GM23338 (cell line): ENCODE results near the gene RIMS3.

Experiments
- CREB1 ChIP-seq: fragments of 250-450 bp; sonication (Bioruptor Pico); IDR thresholded peaks from 2 replicates; pipeline ENCODE4 v1.5.0; 2020; ENCODE audit warnings: low read depth, mild to moderate bottlenecking, moderate library complexity
- EZH2 ChIP-seq: fragments of 200-600 bp; sonication (generic); IDR thresholded peaks from one replicate; pipeline ENCODE4 v1.8.0; 2017; ENCODE audit warnings: antibody characterized with exemption, mild to moderate bottlenecking, low read depth; ENCODE audit not compliant: unreplicated experiment
- EZH2phosphoT487 ChIP-seq: fragments of 200-600 bp; sonication (generic); IDR thresholded peaks from one replicate; pipeline ENCODE4 v1.8.1; 2018; ENCODE audit warnings: antibody characterized with exemption; ENCODE audit not compliant: unreplicated experiment
- NANOG ChIP-seq: IDR thresholded peaks from 2 replicates; pipeline ENCODE4 v1.6.1; 2016; ENCODE audit warnings: antibody characterized with exemption, borderline replicate concordance
- POLR2AphosphoS5 ChIP-seq: IDR thresholded peaks from 2 replicates; pipeline ENCODE4 v1.6.1; 2016; ENCODE audit warnings: antibody characterized with exemption, low read depth
- TF ChIP-seq, protein P1 (sequence below), 2 experiments: fragments of 200-600 bp in 1 of 2; sonication (generic) in 1 of 2; conservative IDR thresholded peaks; 2 replicates each; pipeline versions ENCODE4 v1.5.1 to v1.6.1; 2016 to 2017; ENCODE audit warnings: antibody characterized with exemption in 2 of 2, low read depth in 2 of 2, mild to moderate bottlenecking in 2 of 2, moderate library complexity in 1 of 2
- TF ChIP-seq, protein P2 (sequence below): IDR thresholded peaks from one replicate; pipeline ENCODE4 v1.6.1; 2018; ENCODE audit warnings: antibody characterized with exemption; ENCODE audit not compliant: unreplicated experiment
- TF ChIP-seq, protein P3 (sequence below): IDR thresholded peaks from 2 replicates; pipeline ENCODE4 v1.6.1; 2016; ENCODE audit warnings: antibody characterized with exemption

DNA sequence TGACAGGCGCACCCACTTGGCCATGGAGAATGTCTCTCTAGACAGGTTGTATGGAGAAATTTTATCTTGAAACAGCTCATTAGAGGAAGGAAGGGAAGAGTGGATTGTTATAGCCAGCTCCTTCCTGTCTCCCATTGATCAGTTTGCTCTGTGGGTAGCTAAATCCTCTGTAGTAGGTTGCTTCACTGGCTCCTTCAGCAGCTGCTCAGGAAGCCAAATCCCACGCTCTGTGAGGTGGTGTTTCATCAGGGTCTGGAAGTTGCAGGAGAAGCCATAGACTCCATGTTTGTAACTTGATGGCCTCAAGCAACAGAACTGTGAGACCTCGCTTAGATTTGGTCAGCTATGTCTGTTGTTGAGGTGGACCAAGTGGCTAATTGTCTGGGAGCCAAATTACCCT, 19.2 kb upstream of the RIMS3 start:
- TF ChIP-seq POLR2AphosphoS5 (no peak), EZH2 (no peak), CREB1 (CRISPR knock-in tag) (no peak), EZH2phosphoT487 (no peak), NANOG (no peak)
- TF ChIP-seq, protein P1, sequence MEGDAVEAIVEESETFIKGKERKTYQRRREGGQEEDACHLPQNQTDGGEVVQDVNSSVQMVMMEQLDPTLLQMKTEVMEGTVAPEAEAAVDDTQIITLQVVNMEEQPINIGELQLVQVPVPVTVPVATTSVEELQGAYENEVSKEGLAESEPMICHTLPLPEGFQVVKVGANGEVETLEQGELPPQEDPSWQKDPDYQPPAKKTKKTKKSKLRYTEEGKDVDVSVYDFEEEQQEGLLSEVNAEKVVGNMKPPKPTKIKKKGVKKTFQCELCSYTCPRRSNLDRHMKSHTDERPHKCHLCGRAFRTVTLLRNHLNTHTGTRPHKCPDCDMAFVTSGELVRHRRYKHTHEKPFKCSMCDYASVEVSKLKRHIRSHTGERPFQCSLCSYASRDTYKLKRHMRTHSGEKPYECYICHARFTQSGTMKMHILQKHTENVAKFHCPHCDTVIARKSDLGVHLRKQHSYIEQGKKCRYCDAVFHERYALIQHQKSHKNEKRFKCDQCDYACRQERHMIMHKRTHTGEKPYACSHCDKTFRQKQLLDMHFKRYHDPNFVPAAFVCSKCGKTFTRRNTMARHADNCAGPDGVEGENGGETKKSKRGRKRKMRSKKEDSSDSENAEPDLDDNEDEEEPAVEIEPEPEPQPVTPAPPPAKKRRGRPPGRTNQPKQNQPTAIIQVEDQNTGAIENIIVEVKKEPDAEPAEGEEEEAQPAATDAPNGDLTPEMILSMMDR (conservative IDR thresholded peaks at IDR 0.05; ENCODE audit: low read depth in 2 of 2) = no peak
- TF ChIP-seq, protein P2, sequence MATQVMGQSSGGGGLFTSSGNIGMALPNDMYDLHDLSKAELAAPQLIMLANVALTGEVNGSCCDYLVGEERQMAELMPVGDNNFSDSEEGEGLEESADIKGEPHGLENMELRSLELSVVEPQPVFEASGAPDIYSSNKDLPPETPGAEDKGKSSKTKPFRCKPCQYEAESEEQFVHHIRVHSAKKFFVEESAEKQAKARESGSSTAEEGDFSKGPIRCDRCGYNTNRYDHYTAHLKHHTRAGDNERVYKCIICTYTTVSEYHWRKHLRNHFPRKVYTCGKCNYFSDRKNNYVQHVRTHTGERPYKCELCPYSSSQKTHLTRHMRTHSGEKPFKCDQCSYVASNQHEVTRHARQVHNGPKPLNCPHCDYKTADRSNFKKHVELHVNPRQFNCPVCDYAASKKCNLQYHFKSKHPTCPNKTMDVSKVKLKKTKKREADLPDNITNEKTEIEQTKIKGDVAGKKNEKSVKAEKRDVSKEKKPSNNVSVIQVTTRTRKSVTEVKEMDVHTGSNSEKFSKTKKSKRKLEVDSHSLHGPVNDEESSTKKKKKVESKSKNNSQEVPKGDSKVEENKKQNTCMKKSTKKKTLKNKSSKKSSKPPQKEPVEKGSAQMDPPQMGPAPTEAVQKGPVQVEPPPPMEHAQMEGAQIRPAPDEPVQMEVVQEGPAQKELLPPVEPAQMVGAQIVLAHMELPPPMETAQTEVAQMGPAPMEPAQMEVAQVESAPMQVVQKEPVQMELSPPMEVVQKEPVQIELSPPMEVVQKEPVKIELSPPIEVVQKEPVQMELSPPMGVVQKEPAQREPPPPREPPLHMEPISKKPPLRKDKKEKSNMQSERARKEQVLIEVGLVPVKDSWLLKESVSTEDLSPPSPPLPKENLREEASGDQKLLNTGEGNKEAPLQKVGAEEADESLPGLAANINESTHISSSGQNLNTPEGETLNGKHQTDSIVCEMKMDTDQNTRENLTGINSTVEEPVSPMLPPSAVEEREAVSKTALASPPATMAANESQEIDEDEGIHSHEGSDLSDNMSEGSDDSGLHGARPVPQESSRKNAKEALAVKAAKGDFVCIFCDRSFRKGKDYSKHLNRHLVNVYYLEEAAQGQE = no peak
- TF ChIP-seq, protein P3, sequence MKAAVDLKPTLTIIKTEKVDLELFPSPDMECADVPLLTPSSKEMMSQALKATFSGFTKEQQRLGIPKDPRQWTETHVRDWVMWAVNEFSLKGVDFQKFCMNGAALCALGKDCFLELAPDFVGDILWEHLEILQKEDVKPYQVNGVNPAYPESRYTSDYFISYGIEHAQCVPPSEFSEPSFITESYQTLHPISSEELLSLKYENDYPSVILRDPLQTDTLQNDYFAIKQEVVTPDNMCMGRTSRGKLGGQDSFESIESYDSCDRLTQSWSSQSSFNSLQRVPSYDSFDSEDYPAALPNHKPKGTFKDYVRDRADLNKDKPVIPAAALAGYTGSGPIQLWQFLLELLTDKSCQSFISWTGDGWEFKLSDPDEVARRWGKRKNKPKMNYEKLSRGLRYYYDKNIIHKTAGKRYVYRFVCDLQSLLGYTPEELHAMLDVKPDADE = no peak
